HCT116 (cell line): Measurements from ENCODE around the gene RTF2.

Source experiments
- CTCF ChIP-seq, 3 experiments: fragments of 200-600 bp in 1 of 3; sonication (generic) in 1 of 3; IDR thresholded peaks in 2 of 3; conservative IDR thresholded peaks in 1 of 3; 2 replicates each; pipeline ENCODE4 v1.5.1; 2012 to 2017; ENCODE audit warnings: low read depth in 2 of 3, low read length in 2 of 3, antibody characterized with exemption in 1 of 3, borderline replicate concordance in 1 of 3, control low read depth in 1 of 3, mild to moderate bottlenecking in 1 of 3, mixed read lengths in 1 of 3, mixed run types in 1 of 3, moderate library complexity in 1 of 3; ENCODE audit not compliant: insufficient read depth in 1 of 3
- EZH2 ChIP-seq: fragments of 200-600 bp; sonication (generic); IDR thresholded peaks from 2 replicates; pipeline ENCODE4 v1.6.1; 2017; ENCODE audit warnings: antibody characterized with exemption, mixed run types
- POLR2AphosphoS5 ChIP-seq: IDR thresholded peaks from 2 replicates; pipeline ENCODE4 v1.6.1; 2011; ENCODE audit warnings: mild to moderate bottlenecking, low read depth, low read length, moderate library complexity
- ZBTB33 ChIP-seq: IDR thresholded peaks from 2 replicates; pipeline ENCODE4 v1.6.1; 2011; ENCODE audit warnings: mild to moderate bottlenecking, low read length, moderate library complexity; ENCODE audit not compliant: insufficient replicate concordance; ENCODE audit errors: extremely low read depth

- TF ChIP-seq CTCF (IDR thresholded peaks at IDR 0.05 in 2 of 3, conservative IDR thresholded peaks at IDR 0.05 in 1 of 3; ENCODE audit: borderline replicate concordance in 1 of 3, insufficient read depth in 1 of 3, low read depth in 2 of 3, low read length in 2 of 3) (no peak), ZBTB33 (no peak), POLR2AphosphoS5 (no peak), EZH2 (no peak)
Measured at GRCh38 chr20:56458206-56458821, 10.1 kb upstream of the RTF2 start.
